ENCODE results near the gene SCARF2. TPM values are rescaled to one million over a fixed set of nuclear protein-coding genes. Genes with fewer than 3 reads are reported as not detected.

Gene SCARF2
- polyA plus RNA-seq, 1 donor from 2014 or later, result 5.0 TPM

GRCh38 chr22:20441631-20442484 is 4.2 kb upstream of the SCARF2 start:
- no peak overlapping the region for H3K27ac ChIP-seq (ENCODE audit: low read length)
- H3K9me2 ChIP-seq (ENCODE audit: insufficient read depth, low read length), result no peaks in the 10 kb centered on the region
- TF ChIP-seq REST (IDR thresholded peaks at IDR 0.05; ENCODE audit: borderline replicate concordance) (no peak), EZH2 (IDR thresholded peaks at IDR 0.05; ENCODE audit: borderline replicate concordance, insufficient read depth, low read length, poor library complexity, severe bottlenecking) (no peak)
- no peaks in the 10 kb centered on the region for H3K79me2 ChIP-seq (replicated peaks; ENCODE audit: insufficient read depth, low read length)
- H3K9ac ChIP-seq (ENCODE audit: low read length), result no peak overlapping the region
- peaks cover 5% of the 10 kb centered on the region for H4K20me1 ChIP-seq (ENCODE audit: insufficient read depth)
- no peaks in the 10 kb centered on the region for H3K9me3 ChIP-seq (ENCODE audit: low read length)
- no peak overlapping the region for H3K4me3 ChIP-seq (ENCODE audit: low read length)
- no peaks in the 10 kb centered on the region for H3K36me3 ChIP-seq (ENCODE audit: insufficient read depth, low read length)
- H2AFZ ChIP-seq (ENCODE audit: low read depth, low read length), result no peak overlapping the region
- no peak overlapping the region for H3K4me2 ChIP-seq (ENCODE audit: low read length)
- H3F3A ChIP-seq (ENCODE audit: insufficient read depth, low read length, poor library complexity, severe bottlenecking), result no peaks in the 10 kb centered on the region
- peaks cover 22% of the 10 kb centered on the region for H3K27me3 ChIP-seq (ENCODE audit: insufficient read depth, low read depth, low read length)

GRCh38 chr22:20440637-20441591 is 3.3 kb upstream of the SCARF2 start:
- no peaks in the 10 kb centered on the region for H3K9me3 ChIP-seq (ENCODE audit: low read length)
- peaks cover 30% of the 10 kb centered on the region for H3K27me3 ChIP-seq (ENCODE audit: insufficient read depth, low read depth, low read length)
- no peaks in the 10 kb centered on the region for H3K79me2 ChIP-seq (replicated peaks; ENCODE audit: insufficient read depth, low read length)
- H3K9me2 ChIP-seq (ENCODE audit: insufficient read depth, low read length), result no peaks in the 10 kb centered on the region
- H3K9ac ChIP-seq (ENCODE audit: low read length), result no peak overlapping the region
- no peak overlapping the region for H2AFZ ChIP-seq (ENCODE audit: low read depth, low read length)
- no peak overlapping the region for H3K27ac ChIP-seq (ENCODE audit: low read length)
- H3K36me3 ChIP-seq (ENCODE audit: insufficient read depth, low read length), result no peaks in the 10 kb centered on the region
- H4K20me1 ChIP-seq (ENCODE audit: insufficient read depth), result peaks cover 5% of the 10 kb centered on the region
- no peaks in the 10 kb centered on the region for H3F3A ChIP-seq (ENCODE audit: insufficient read depth, low read length, poor library complexity, severe bottlenecking)
- TF ChIP-seq TAF1 (IDR thresholded peaks at IDR 0.05; ENCODE audit: low read depth) (no peak), SMC3 (conservative IDR thresholded peaks at IDR 0.05; ENCODE audit: poor library complexity) (no peak), EP300 (conservative IDR thresholded peaks at IDR 0.05; ENCODE audit: poor library complexity, severe bottlenecking) (no peak), EZH2 (IDR thresholded peaks at IDR 0.05; ENCODE audit: borderline replicate concordance, insufficient read depth, low read length, poor library complexity, severe bottlenecking) (no peak), RAD21 (conservative IDR thresholded peaks at IDR 0.05) (no peak), CTCF (IDR thresholded peaks at IDR 0.05; ENCODE audit: poor library complexity, severe bottlenecking) (no peak), POLR2AphosphoS5 (IDR thresholded peaks at IDR 0.05) (no peak)
- no peak overlapping the region for H3K4me2 ChIP-seq (ENCODE audit: low read length)
- H3K4me3 ChIP-seq (ENCODE audit: low read length), result no peak overlapping the region

Measured in neural cell (in vitro differentiated cells).